Measurements from ENCODE around the gene LMNA.

DNA sequence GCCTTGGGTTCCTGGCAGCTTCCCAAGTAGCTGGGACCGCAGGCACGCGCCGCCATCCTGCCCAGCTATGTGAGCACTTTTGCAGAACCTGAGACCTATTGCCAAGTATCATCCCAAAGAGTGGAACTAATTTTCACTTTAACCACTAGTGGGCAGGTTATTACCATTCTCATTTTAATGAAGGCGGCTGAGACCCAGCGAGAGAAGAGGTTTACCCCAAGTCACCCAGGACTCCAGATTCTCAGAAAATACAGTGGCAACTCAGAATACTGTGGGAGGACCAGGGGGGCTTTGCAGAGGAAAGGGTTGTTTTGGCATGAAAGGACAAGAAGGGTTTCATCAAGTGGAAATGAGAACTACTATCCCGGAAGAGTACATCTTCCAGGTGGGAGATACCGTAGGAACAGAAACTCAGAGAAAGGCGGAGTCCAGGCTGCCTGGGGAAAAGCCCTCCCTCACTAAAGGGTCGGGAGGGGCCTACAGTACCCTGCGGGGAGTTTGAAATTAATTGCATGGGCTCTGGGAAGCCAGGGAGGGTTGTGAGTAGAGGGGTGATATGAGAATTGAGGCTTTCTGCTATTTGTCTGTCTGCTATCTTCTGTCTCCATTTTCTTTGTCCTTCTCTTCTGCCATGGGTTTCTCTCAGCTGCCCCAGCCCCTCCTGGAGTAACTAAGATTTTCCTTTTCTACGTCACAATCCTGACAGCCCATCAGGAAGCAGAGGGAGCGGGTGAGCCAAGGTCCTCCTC, 31.7 kb downstream of the LMNA start:
- TF ChIP-seq, protein P1, sequence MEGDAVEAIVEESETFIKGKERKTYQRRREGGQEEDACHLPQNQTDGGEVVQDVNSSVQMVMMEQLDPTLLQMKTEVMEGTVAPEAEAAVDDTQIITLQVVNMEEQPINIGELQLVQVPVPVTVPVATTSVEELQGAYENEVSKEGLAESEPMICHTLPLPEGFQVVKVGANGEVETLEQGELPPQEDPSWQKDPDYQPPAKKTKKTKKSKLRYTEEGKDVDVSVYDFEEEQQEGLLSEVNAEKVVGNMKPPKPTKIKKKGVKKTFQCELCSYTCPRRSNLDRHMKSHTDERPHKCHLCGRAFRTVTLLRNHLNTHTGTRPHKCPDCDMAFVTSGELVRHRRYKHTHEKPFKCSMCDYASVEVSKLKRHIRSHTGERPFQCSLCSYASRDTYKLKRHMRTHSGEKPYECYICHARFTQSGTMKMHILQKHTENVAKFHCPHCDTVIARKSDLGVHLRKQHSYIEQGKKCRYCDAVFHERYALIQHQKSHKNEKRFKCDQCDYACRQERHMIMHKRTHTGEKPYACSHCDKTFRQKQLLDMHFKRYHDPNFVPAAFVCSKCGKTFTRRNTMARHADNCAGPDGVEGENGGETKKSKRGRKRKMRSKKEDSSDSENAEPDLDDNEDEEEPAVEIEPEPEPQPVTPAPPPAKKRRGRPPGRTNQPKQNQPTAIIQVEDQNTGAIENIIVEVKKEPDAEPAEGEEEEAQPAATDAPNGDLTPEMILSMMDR (IDR thresholded peaks at IDR 0.05): peak; percentile 54 to 77 (median 67)
- TF ChIP-seq POLR2A (IDR thresholded peaks at IDR 0.05): no peak
